Muscle layer of colon (tissue), 2 donors: Measurements from ENCODE around the gene CLOCK.

Experiments
- H3K27ac ChIP-seq: one replicate; pipeline ENCODE4 v1.7.0; 2013; ENCODE audit warnings: low read depth, mild to moderate bottlenecking, low read length, moderate library complexity
- H3K27me3 ChIP-seq, 2 donors: one replicate each; pipeline ENCODE4 v1.7.0; 2013; ENCODE audit warnings: low read length in 2 of 2, mild to moderate bottlenecking in 2 of 2; ENCODE audit not compliant: insufficient read depth in 2 of 2, control insufficient read depth in 1 of 2
- H3K36me3 ChIP-seq: one replicate; pipeline ENCODE4 v1.7.0; 2013; ENCODE audit warnings: mild to moderate bottlenecking, low read length; ENCODE audit not compliant: insufficient read depth
- H3K4me1 ChIP-seq: one replicate; pipeline ENCODE4 v1.7.0; 2013; ENCODE audit warnings: mild to moderate bottlenecking, low read length; ENCODE audit not compliant: insufficient read depth
- H3K4me3 ChIP-seq, 2 donors: one replicate each; pipeline ENCODE4 v1.7.0; 2013; ENCODE audit warnings: low read length in 2 of 2, low read depth in 1 of 2, mild to moderate bottlenecking in 1 of 2, moderate library complexity in 1 of 2
- H3K9ac ChIP-seq: one replicate; pipeline ENCODE4 v1.7.0; 2013; ENCODE audit warnings: low read length
- H3K9me3 ChIP-seq: one replicate; pipeline ENCODE4 v1.7.0; 2013; ENCODE audit warnings: mild to moderate bottlenecking, low read length
- donor health status: abdominal sarcoma.
- donor health status: Adenocarcinoma of cecum.

Gene CLOCK

GRCh38 chr4:55469979-55470378 is 76.7 kb downstream of the CLOCK start:
- Histone ChIP-seq H3K9ac (no peak overlapping the region), H3K4me1 (no peaks in the 10 kb centered on the region), H3K27me3 (no peaks in the 10 kb centered on the region), H3K36me3 (peaks cover 26% of the 10 kb centered on the region), H3K27ac (no peak overlapping the region), H3K9me3 (no peaks in the 10 kb centered on the region), H3K4me3 (no peak overlapping the region)

GRCh38 chr4:55468724-55469123 is 78.0 kb downstream of the CLOCK start:
- no peaks in the 10 kb centered on the region for H3K27me3 ChIP-seq
- no peak overlapping the region for H3K27ac ChIP-seq
- H3K4me3 ChIP-seq, result no peak overlapping the region
- H3K36me3 ChIP-seq, result peaks cover 15% of the 10 kb centered on the region
- no peak overlapping the region for H3K9ac ChIP-seq
- no peaks in the 10 kb centered on the region for H3K4me1 ChIP-seq
- H3K9me3 ChIP-seq, result no peaks in the 10 kb centered on the region

- peaks cover 9% of the 10 kb centered on the region for H3K36me3 ChIP-seq
These were observed 80.7 kb downstream of the CLOCK start for GRCh38 chr4:55466001-55466400.

GRCh38 chr4:55458611-55459010 is 88.1 kb downstream of the CLOCK start:
- H3K9ac ChIP-seq, result no peak overlapping the region
- H3K27ac ChIP-seq, result no peak overlapping the region
- H3K4me1 ChIP-seq, result no peaks in the 10 kb centered on the region
- peaks cover 4% of the 10 kb centered on the region for H3K36me3 ChIP-seq
- H3K27me3 ChIP-seq, result no peaks in the 10 kb centered on the region
- no peaks in the 10 kb centered on the region for H3K9me3 ChIP-seq
- H3K4me3 ChIP-seq, result no peak overlapping the region

More at GRCh38 chr4:55466001-55466400, 80.7 kb downstream of the CLOCK start:
- H3K27me3 ChIP-seq, result no peaks in the 10 kb centered on the region
- H3K9me3 ChIP-seq, result no peaks in the 10 kb centered on the region
- H3K27ac ChIP-seq, result no peak overlapping the region
- no peak overlapping the region for H3K9ac ChIP-seq
- H3K4me3 ChIP-seq, result no peak overlapping the region
- H3K4me1 ChIP-seq, result no peaks in the 10 kb centered on the region

GRCh38 chr4:55458164-55458563 is 88.5 kb downstream of the CLOCK start:
- no peak overlapping the region for H3K4me3 ChIP-seq
- H3K9ac ChIP-seq, result no peak overlapping the region
- peaks cover 4% of the 10 kb centered on the region for H3K36me3 ChIP-seq
- H3K4me1 ChIP-seq, result no peaks in the 10 kb centered on the region
- no peak overlapping the region for H3K27ac ChIP-seq
- H3K27me3 ChIP-seq, result no peaks in the 10 kb centered on the region
- no peaks in the 10 kb centered on the region for H3K9me3 ChIP-seq

- Histone ChIP-seq H3K27ac (no peak overlapping the region), H3K9ac (no peak overlapping the region), H3K4me1 (no peaks in the 10 kb centered on the region), H3K36me3 (peaks cover 26% of the 10 kb centered on the region), H3K4me3 (no peak overlapping the region), H3K27me3 (no peaks in the 10 kb centered on the region), H3K9me3 (no peaks in the 10 kb centered on the region)
These were observed 96.1 kb downstream of the CLOCK start for GRCh38 chr4:55450566-55450965.

- H3K4me3 ChIP-seq, result no peak overlapping the region
- no peak overlapping the region for H3K27ac ChIP-seq
- H3K9me3 ChIP-seq, result no peaks in the 10 kb centered on the region
- no peaks in the 10 kb centered on the region for H3K4me1 ChIP-seq
- H3K36me3 ChIP-seq, result peaks cover 31% of the 10 kb centered on the region
- H3K27me3 ChIP-seq, result no peaks in the 10 kb centered on the region
- no peak overlapping the region for H3K9ac ChIP-seq
These were observed 98.9 kb downstream of the CLOCK start for GRCh38 chr4:55447831-55448230.

- H3K36me3 ChIP-seq, result peaks cover 37% of the 10 kb centered on the region
These were observed 99.5 kb downstream of the CLOCK start for GRCh38 chr4:55447108-55447708.

GRCh38 chr4:55446578-55446922 is 100.2 kb downstream of the CLOCK start:
- Histone ChIP-seq H3K36me3 (peaks cover 38% of the 10 kb centered on the region), H3K27ac (no peak overlapping the region)

More at GRCh38 chr4:55447108-55447708, 99.5 kb downstream of the CLOCK start:
- H3K4me1 ChIP-seq, result no peaks in the 10 kb centered on the region
- H3K27me3 ChIP-seq, result no peaks in the 10 kb centered on the region
- H3K9ac ChIP-seq, result no peak overlapping the region
- no peaks in the 10 kb centered on the region for H3K9me3 ChIP-seq
- no peak overlapping the region for H3K4me3 ChIP-seq
- no peak overlapping the region for H3K27ac ChIP-seq

GRCh38 chr4:55445921-55446577 is 100.7 kb downstream of the CLOCK start:
- Histone ChIP-seq H3K36me3 (peaks cover 39% of the 10 kb centered on the region), H3K9me3 (no peaks in the 10 kb centered on the region), H3K4me1 (no peaks in the 10 kb centered on the region), H3K27me3 (no peaks in the 10 kb centered on the region), H3K9ac (no peak overlapping the region), H3K27ac (no peak overlapping the region), H3K4me3 (no peak overlapping the region)

More at GRCh38 chr4:55446578-55446922, 100.2 kb downstream of the CLOCK start:
- Histone ChIP-seq H3K4me1 (no peaks in the 10 kb centered on the region), H3K4me3 (no peak overlapping the region), H3K9ac (no peak overlapping the region), H3K9me3 (no peaks in the 10 kb centered on the region), H3K27me3 (no peaks in the 10 kb centered on the region)

GRCh38 chr4:55444827-55445226 is 101.9 kb downstream of the CLOCK start:
- Histone ChIP-seq H3K4me3 (no peak overlapping the region), H3K9ac (no peak overlapping the region), H3K27me3 (no peaks in the 10 kb centered on the region), H3K36me3 (peaks cover 38% of the 10 kb centered on the region), H3K4me1 (no peaks in the 10 kb centered on the region), H3K9me3 (no peaks in the 10 kb centered on the region), H3K27ac (no peak overlapping the region)

- H3K4me3 ChIP-seq, result no peak overlapping the region
- no peaks in the 10 kb centered on the region for H3K9me3 ChIP-seq
- H3K9ac ChIP-seq, result no peak overlapping the region
- peaks cover 26% of the 10 kb centered on the region for H3K36me3 ChIP-seq
- no peak overlapping the region for H3K27ac ChIP-seq
- no peaks in the 10 kb centered on the region for H3K4me1 ChIP-seq
- H3K27me3 ChIP-seq, result no peaks in the 10 kb centered on the region
These were observed 104.2 kb downstream of the CLOCK start for GRCh38 chr4:55442541-55442940.
